Suprapubic skin (tissue), 3 donors: ENCODE measurements around the gene F2RL3.
"Not testable (repeated sequence)": the region's sequence is repeated elsewhere in the genome, so short reads cannot be mapped to it uniquely, and the experiment has no call there.

ENCODE experiments used
- CTCF ChIP-seq, 2 donors: fragments of 200-600 bp in 1 of 2; fragments of 450-650 bp in 1 of 2; sonication (generic) in 1 of 2; IDR thresholded peaks; one replicate each; pipeline ENCODE4 v1.5.1; 2016 to 2019; ENCODE audit warnings: antibody characterized with exemption in 2 of 2, mild to moderate bottlenecking in 1 of 2, moderate library complexity in 1 of 2
- EP300 ChIP-seq: sonication (generic); formaldehyde crosslinking; IDR thresholded peaks from one replicate; pipeline ENCODE4 v1.6.1; 2017; ENCODE audit warnings: antibody characterized with exemption

- not testable (repeated sequence) for TF ChIP-seq EP300; CTCF (IDR thresholded peaks at IDR 0.05)
Measured at GRCh38 chr19:16874978-16875299, 13.9 kb upstream of the F2RL3 start.
